H1 (cell line): ENCODE data around the gene HKDC1. TPM values are rescaled to one million over a fixed set of nuclear protein-coding genes. Genes with fewer than 3 reads are reported as not detected.
A peak's percentile ranks its signal among the peaks of the same experiment; 100 is the strongest.

Experiments
- CTCF ChIA-PET: fragments of 300-600 bp; sonication (Branson Sonifier 250); formaldehyde crosslinking; loops from one replicate; lab custom pipeline; 2021; ENCODE audit not compliant: partially characterized antibody; lab: Charles Lee
- POLR2A ChIA-PET: fragments of 300-600 bp; sonication (Branson Sonifier 250); formaldehyde crosslinking; loops from one replicate; lab custom pipeline; 2021; ENCODE audit warnings: inconsistent platforms; ENCODE audit not compliant: partially characterized antibody; lab: Charles Lee
- DNase-seq, 2 experiments: peaks; one replicate each; pipeline versions ENCODE4 v3.0.0 to v3.0.0-alpha.2; 2010 to 2022; ENCODE audit warnings: low spot score in 2 of 2, low read depth in 1 of 2, mixed read lengths in 1 of 2
- FAIRE-seq: peaks from 2 replicates; lab custom pipeline; 2011; peaks lifted over from hg19 to GRCh38; lab: Jason Lieb, UNC
- H2AFZ ChIP-seq: 2 replicates; pipeline ENCODE4 v1.8.1; 2012; ENCODE audit warnings: low read length, inconsistent platforms
- H2AK5ac ChIP-seq: 2 replicates; pipeline ENCODE4 v1.6.1; 2013; ENCODE audit warnings: low read depth, low read length
- H2BK120ac ChIP-seq: replicated peaks from 2 replicates; pipeline ENCODE3; 2013; ENCODE audit warnings: low read depth, low read length, inconsistent platforms
- H2BK12ac ChIP-seq: 2 replicates; pipeline ENCODE4 v1.6.1; 2013; ENCODE audit warnings: low read depth, low read length
- H2BK15ac ChIP-seq: 2 replicates; pipeline ENCODE4 v1.6.1; 2013; ENCODE audit warnings: low read length
- H2BK20ac ChIP-seq: 2 replicates; pipeline ENCODE4 v1.6.1; 2013; ENCODE audit warnings: low read length
- H2BK5ac ChIP-seq: 2 replicates; pipeline ENCODE4 v1.6.1; 2013; ENCODE audit warnings: low read depth, low read length
- H3K14ac ChIP-seq: 2 replicates; pipeline ENCODE4 v1.6.1; 2013; ENCODE audit warnings: inconsistent platforms; ENCODE audit not compliant: insufficient read length
- H3K18ac ChIP-seq: 2 replicates; pipeline ENCODE4 v1.6.1; 2013; ENCODE audit warnings: low read length; ENCODE audit errors: extremely low read depth
- H3K23ac ChIP-seq: 2 replicates; pipeline ENCODE4 v1.6.1; 2013; ENCODE audit warnings: inconsistent platforms; ENCODE audit not compliant: insufficient read length
- H3K23me2 ChIP-seq: 2 replicates; pipeline ENCODE4 v1.6.1; 2013; ENCODE audit warnings: low read depth, low read length
- H3K27ac ChIP-seq: 2 replicates; pipeline ENCODE4 v1.6.1; 2011; ENCODE audit warnings: low read depth, low read length, inconsistent platforms
- H3K27me3 ChIP-seq, 4 experiments: replicated peaks in 1 of 4; 1 replicate in 1 of 4; 2 replicates in 3 of 4; pipeline versions ENCODE4 v1.6.1 to v1.8.1; 2011 to 2013; ENCODE audit warnings: low read length in 3 of 4, mild to moderate bottlenecking in 3 of 4, inconsistent platforms in 2 of 4, mixed read lengths in 2 of 4, moderate library complexity in 1 of 4; ENCODE audit not compliant: control insufficient read depth in 3 of 4, insufficient read depth in 3 of 4; ENCODE audit errors: extremely low read depth in 1 of 4
- H3K36me3 ChIP-seq, 4 experiments: 2 replicates each; pipeline versions ENCODE4 v1.6.1 to v1.8.1; 2011 to 2013; ENCODE audit warnings: mild to moderate bottlenecking in 4 of 4, low read length in 3 of 4, moderate library complexity in 2 of 4, control low read depth in 1 of 4, inconsistent platforms in 1 of 4; ENCODE audit not compliant: insufficient read depth in 4 of 4, control insufficient read depth in 2 of 4
- H3K4ac ChIP-seq: replicated peaks from 2 replicates; pipeline ENCODE3; 2013; ENCODE audit warnings: low read length, low read depth, mixed read lengths, inconsistent platforms; ENCODE audit not compliant: insufficient read length
- H3K4me1 ChIP-seq, 4 experiments: replicated peaks in 1 of 4; 1 replicate in 1 of 4; 2 replicates in 3 of 4; pipeline versions ENCODE4 v1.6.1 to v1.8.1; 2011 to 2013; ENCODE audit warnings: low read length in 3 of 4, inconsistent platforms in 2 of 4, mixed read lengths in 1 of 4; ENCODE audit not compliant: insufficient read depth in 4 of 4, control insufficient read depth in 3 of 4
- H3K4me2 ChIP-seq, 2 experiments: 2 replicates each; pipeline versions ENCODE4 v1.6.1 to v1.8.1; 2011 to 2013; ENCODE audit warnings: low read depth in 2 of 2, low read length in 2 of 2, control low read depth in 1 of 2, inconsistent platforms in 1 of 2, mild to moderate bottlenecking in 1 of 2; ENCODE audit not compliant: insufficient read depth in 1 of 2
- H3K4me3 ChIP-seq, 4 experiments: fragments of 200-600, 300-600 bp in 1 of 4; sonication (generic), shearing (Covaris generic), sonication (Bioruptor Twin) in 1 of 4; 2 replicates each; pipeline versions ENCODE4 v1.5.1 to v1.8.1; 2011 to 2016; ENCODE audit warnings: low read length in 4 of 4, low read depth in 3 of 4, control low read depth in 2 of 4, inconsistent platforms in 2 of 4, mild to moderate bottlenecking in 2 of 4, mixed read lengths in 1 of 4, moderate library complexity in 1 of 4; ENCODE audit not compliant: insufficient read depth in 2 of 4; ENCODE audit errors: extremely low read depth in 1 of 4
- H3K56ac ChIP-seq: replicated peaks from 2 replicates; pipeline ENCODE3; 2013; ENCODE audit warnings: low read depth, mild to moderate bottlenecking, mixed read lengths, low read length, inconsistent platforms; ENCODE audit not compliant: insufficient read length
- H3K79me1 ChIP-seq: 2 replicates; pipeline ENCODE4 v1.6.1; 2013; ENCODE audit warnings: low read depth, low read length, control low read depth
- H3K79me2 ChIP-seq, 2 experiments: 2 replicates each; pipeline versions ENCODE4 v1.6.1 to v1.8.1; 2012 to 2013; ENCODE audit warnings: low read length in 2 of 2, mild to moderate bottlenecking in 2 of 2, inconsistent platforms in 1 of 2; ENCODE audit not compliant: insufficient read depth in 2 of 2, control insufficient read depth in 1 of 2
- H3K9ac ChIP-seq, 4 experiments: replicated peaks in 1 of 4; 1 replicate in 1 of 4; 2 replicates in 3 of 4; pipeline versions ENCODE4 v1.6.1 to v1.8.1; 2011 to 2013; ENCODE audit warnings: low read depth in 3 of 4, low read length in 3 of 4, control low read depth in 2 of 4, mild to moderate bottlenecking in 2 of 4, moderate library complexity in 2 of 4, inconsistent platforms in 1 of 4; ENCODE audit errors: extremely low read depth in 1 of 4
- H3K9me3 ChIP-seq, 2 experiments: 2 replicates each; pipeline versions ENCODE4 v1.6.1 to v1.8.1; 2012 to 2013; ENCODE audit warnings: mild to moderate bottlenecking in 2 of 2, moderate library complexity in 2 of 2, control low read depth in 1 of 2, inconsistent platforms in 1 of 2, low read depth in 1 of 2, low read length in 1 of 2, mixed read lengths in 1 of 2; ENCODE audit not compliant: insufficient read depth in 2 of 2
- H4K20me1 ChIP-seq, 2 experiments: replicated peaks in 1 of 2; 2 replicates each; pipeline versions ENCODE3 to v1.8.1; 2011 to 2013; ENCODE audit warnings: inconsistent platforms in 2 of 2, low read length in 2 of 2, mild to moderate bottlenecking in 1 of 2; ENCODE audit not compliant: insufficient read depth in 2 of 2, control insufficient read depth in 1 of 2
- H4K5ac ChIP-seq: 2 replicates; pipeline ENCODE4 v1.6.1; 2013; ENCODE audit warnings: low read length, low read depth, mixed read lengths, inconsistent platforms; ENCODE audit not compliant: insufficient read length
- H4K8ac ChIP-seq: 2 replicates; pipeline ENCODE4 v1.8.0; 2013; ENCODE audit warnings: mild to moderate bottlenecking, moderate library complexity, low read length, inconsistent platforms; ENCODE audit not compliant: insufficient read depth; ENCODE audit errors: extremely low read depth
- H4K91ac ChIP-seq: replicated peaks from 2 replicates; pipeline ENCODE3; 2013; ENCODE audit warnings: low read length, mixed read lengths, inconsistent platforms; ENCODE audit not compliant: insufficient read length
- ASH2L ChIP-seq: fragments of 200-600, 300-600 bp; sonication (generic); IDR thresholded peaks from one replicate; pipeline ENCODE4 v1.7.1; 2017; ENCODE audit warnings: low read length
- ATF2 ChIP-seq: IDR thresholded peaks from 2 replicates; pipeline ENCODE4 v1.6.1; 2012; ENCODE audit warnings: low read length, inconsistent platforms
- E2F6 ChIP-seq: IDR thresholded peaks from 2 replicates; pipeline ENCODE4 v1.6.1; 2012; ENCODE audit warnings: inconsistent platforms
- KDM1A ChIP-seq: fragments of 200-600, 300-600 bp; sonication (generic); IDR thresholded peaks from 2 replicates; pipeline ENCODE4 v1.7.1; 2016; ENCODE audit warnings: mild to moderate bottlenecking, low read length, borderline replicate concordance
- MAFK ChIP-seq: IDR thresholded peaks from 2 replicates; pipeline ENCODE4 v1.6.1; 2012; ENCODE audit warnings: low read depth, mild to moderate bottlenecking, improper control_type of control experiment, low read length
- MAX ChIP-seq: IDR thresholded peaks from 2 replicates; pipeline ENCODE4 v1.6.1; 2012; ENCODE audit warnings: inconsistent platforms
- NANOG ChIP-seq: IDR thresholded peaks from 2 replicates; pipeline ENCODE4 v1.6.1; 2011; ENCODE audit warnings: low read length, low read depth, mild to moderate bottlenecking, inconsistent platforms; ENCODE audit not compliant: insufficient read depth, poor library complexity, severe bottlenecking
- RXRA ChIP-seq: IDR thresholded peaks from 2 replicates; pipeline ENCODE4 v1.6.1; 2011; ENCODE audit warnings: low read depth, mild to moderate bottlenecking, low read length, moderate library complexity; ENCODE audit not compliant: insufficient read depth
- SP4 ChIP-seq: IDR thresholded peaks from 2 replicates; pipeline ENCODE4 v1.6.1; 2012; ENCODE audit warnings: low read length, inconsistent platforms
- SRF ChIP-seq: IDR thresholded peaks from 2 replicates; pipeline ENCODE4 v1.6.1; 2011; ENCODE audit warnings: mild to moderate bottlenecking, low read depth, low read length, moderate library complexity
- WGBS, 2 experiments: shearing (Covaris generic) in 1 of 2; methylation state at CpG; one replicate each; pipeline versions ENCODE4 v1.1.6 to v1.1.7; 2013 to 2015; ENCODE audit warnings: low lambda C conversion rate in 2 of 2, mixed read lengths in 2 of 2, inconsistent platforms in 1 of 2, low coverage in 1 of 2, missing lambda C conversion rate in 1 of 2; ENCODE audit not compliant: insufficient replicate concordance in 2 of 2, insufficient coverage in 1 of 2, insufficient read length in 1 of 2; ENCODE audit errors: extremely low coverage in 1 of 2, missing lambda C conversion rate in 1 of 2; 5-methylcytosine and 5-hydroxymethylcytosine counted together
- polyA plus RNA-seq, 7 experiments: library from polyadenylated mRNA; depleted of rRNA in 3 of 7; stranded (reverse) in 5 of 7; unstranded in 2 of 7; fragments of >200 nt in 5 of 7; fragments of 200-250 nt in 2 of 7; gene quantifications; 1 replicate in 5 of 7; 2 replicates in 1 of 7; 4 replicates in 1 of 7; pipeline versions ENCODE4 v1.2.1 to v1.2.3, GENCODE V29; 2011 to 2013; ENCODE audit warnings: missing spikeins in 2 of 7, mixed read lengths in 2 of 7
- total RNA-seq: library from RNA; stranded (reverse); fragmentation: NEBNext Ultra II Directional; extraction: Animal tissue kit (Norgen Biotek cat#: 25700); gene quantifications from 2 replicates; pipeline ENCODE4 v1.2.1, GENCODE V29; 2021

HKDC1 gene
- total and polyA plus RNA-seq, 2 of the 8 experiments (the other 6 are each of a cell fraction or from before 2014, with no cell fraction given) = 0.12 to 0.78 TPM

GRCh38 chr10:69239816-69240434, 19.8 kb downstream of the HKDC1 start:
- Histone ChIP-seq H3K27ac (no peak overlapping the region), H3K4ac (no peak overlapping the region), H4K91ac (no peak overlapping the region), H3K4me3 (no peak overlapping the region), H3K14ac (no peak overlapping the region), H2AK5ac (no peak overlapping the region), H3K4me2 (no peak overlapping the region), H4K5ac (no peak overlapping the region), H3K23ac (no peak overlapping the region), H3K36me3 (no peaks in the 10 kb centered on the region), H4K8ac (no peak overlapping the region), H3K79me2 (no peaks in the 10 kb centered on the region), H3K18ac (no peak overlapping the region), H2BK120ac (no peak overlapping the region), H3K9me3 (no peaks in the 10 kb centered on the region), H2BK15ac (peak overlapping the region; percentile 55; the same call in 1 of the 2 replicates), H3K4me1 (no peaks in the 10 kb centered on the region), H3K56ac (no peak overlapping the region), H3K27me3 (no peaks in the 10 kb centered on the region), H2BK5ac (no peak overlapping the region), H2BK12ac (no peak overlapping the region), H3K23me2 (no peaks in the 10 kb centered on the region), H2AFZ (no peak overlapping the region), H2BK20ac (0 out of 2 replicates have a peak overlapping the region, but pooled peaks have one; percentile 69), H3K9ac (no peak overlapping the region), H4K20me1 (no peaks in the 10 kb centered on the region), H3K79me1 (no peaks in the 10 kb centered on the region)
- ChIA-PET POLR2A (interaction anchor here (1.3 kb wide), 1 partner anchor 152 kb away, joined by 3 read pairs; no protein-coding TSS in a partner anchor), CTCF (interaction anchor here (0.6 to 8.1 kb wide), 19 partner anchors 8 to 812 kb away, joined by 3 to 66 read pairs (median 4); no protein-coding TSS in a partner anchor)
- WGBS, 2 experiments = 91% methylated on average over 6 of the region's 6 CpGs; no CpG with 5 or more reads in 1 of the 2 experiments
- no peak for FAIRE-seq
- no peak for DNase-seq
- no peak for TF ChIP-seq NANOG
- TF ChIP-seq SRF = no peak
- no peak for TF ChIP-seq E2F6
- no peak for TF ChIP-seq MAFK
- TF ChIP-seq ATF2 = no peak
- no peak for TF ChIP-seq MAX
- no peak for TF ChIP-seq RXRA
- no peak for TF ChIP-seq ASH2L
- TF ChIP-seq SP4 = no peak
- TF ChIP-seq KDM1A = no peak
